NCI-H187 (cell line): ENCODE measurements around the gene MYO10.

Experiments
- DNase-seq, 2 experiments: peaks; one replicate each; lab custom pipeline; 2025; lab: John Stamatoyannopoulos, UW

MYO10 gene

GRCh38 chr5:16812448-16812847 is 123.6 kb downstream of the MYO10 start:
- no peak for DNase-seq

DNA sequence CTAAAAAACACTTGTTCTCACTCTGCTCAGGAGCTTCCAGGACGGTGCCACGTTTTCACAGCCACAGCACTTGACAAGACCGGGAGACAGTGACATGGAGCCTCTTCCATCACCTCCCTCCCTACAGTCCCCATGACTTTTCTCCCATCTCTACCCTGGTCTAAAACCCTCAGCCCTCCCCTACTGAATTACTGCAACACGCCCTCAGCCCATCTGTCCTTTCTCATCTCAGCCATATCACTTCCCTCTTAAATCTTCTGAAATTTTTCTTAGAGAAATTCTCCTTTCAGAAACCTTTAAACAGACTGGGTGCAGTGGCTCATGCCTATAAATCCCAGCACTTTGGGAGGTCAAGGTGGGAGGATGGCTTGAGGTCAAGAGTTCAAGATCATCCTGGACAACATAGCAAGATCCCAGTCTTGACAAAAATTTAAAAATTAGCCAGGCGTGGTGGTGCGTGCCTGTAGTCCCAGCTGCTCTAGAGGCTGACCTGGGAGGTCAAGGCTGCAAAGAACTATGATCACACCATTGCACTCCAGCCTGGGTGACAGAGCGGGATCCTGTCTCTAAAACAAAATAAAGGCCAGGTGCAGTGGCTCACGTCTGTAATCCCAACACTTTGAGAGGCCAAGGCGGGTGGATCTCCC is 125.8 kb downstream of the MYO10 start:
- DNase-seq = no peak

DNA sequence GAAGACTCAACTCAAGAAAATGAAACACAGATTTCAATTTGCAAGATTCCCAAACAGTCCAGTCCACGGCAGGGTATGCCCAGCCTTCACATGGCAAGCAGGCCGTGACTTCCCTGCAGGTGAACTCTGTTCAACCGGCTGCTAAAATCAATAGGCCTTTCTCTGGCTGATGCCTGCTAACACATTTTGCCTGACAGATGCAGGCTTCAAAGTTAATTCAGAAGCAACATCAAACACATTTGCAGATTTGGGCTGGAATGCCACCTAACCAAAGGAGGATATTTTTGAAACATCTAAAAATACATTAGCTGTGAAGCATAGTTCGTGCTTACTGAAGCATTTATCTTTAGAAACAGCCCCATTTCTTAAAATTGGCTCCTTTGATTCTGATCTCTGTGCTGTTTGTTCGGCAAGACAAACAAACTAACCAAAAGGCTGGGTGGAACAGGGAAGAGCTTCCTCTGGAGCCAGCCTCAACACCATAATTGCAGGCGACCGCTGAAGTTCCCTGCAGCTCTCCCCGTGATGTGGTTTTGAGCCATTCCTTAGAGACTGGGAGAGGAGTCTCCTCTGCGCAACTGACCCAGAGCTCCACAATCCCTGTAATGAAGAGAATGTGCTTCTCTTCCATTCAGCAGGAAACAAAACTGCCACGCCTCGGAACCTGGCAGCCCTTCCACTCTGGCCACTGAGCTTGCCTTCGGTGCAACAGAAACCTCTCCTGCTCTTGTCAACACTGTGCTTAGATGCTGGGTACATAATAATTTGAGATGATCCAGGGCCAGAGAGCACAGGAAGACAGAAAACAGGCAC is 126.5 kb downstream of the MYO10 start:
- DNase-seq = no peak

DNA sequence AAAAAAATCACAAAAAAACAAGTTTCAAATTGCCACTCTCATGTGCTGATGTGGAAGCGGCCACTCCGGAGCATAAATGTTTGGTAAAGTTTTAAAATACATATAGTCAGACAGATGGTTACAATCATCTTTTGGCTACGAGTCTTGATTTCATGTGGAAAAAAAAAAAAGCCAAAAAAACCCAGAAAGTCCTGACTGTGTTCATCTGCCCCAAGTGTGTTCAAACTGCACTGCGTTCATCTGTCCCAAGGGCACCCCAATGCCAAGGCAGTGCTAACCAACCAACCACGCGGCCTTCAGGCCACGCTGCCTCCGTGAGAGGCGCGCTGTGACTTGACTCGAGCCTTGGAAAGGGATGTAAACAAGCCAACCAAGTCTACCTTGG is 127.1 kb downstream of the MYO10 start:
- no peak for DNase-seq

DNA sequence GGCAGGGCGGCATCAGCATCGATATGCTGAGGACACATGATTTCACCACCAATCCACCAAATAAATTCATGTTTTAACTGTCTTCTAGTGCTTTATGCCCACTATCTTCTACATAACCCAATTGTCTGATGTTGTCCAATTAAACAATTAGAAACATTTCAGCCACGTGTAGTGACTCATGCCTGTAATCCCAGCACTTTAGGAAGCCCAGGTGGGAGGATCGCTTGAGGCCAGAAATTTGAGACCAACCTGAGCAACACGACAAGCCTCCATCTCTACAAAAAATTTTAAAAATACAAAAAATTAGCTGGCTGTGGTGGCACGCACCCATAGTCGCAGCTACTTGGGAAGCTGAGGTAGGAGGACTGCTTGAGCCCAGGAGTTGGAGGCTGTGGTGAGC is 128.1 kb downstream of the MYO10 start:
- no peak for DNase-seq

GRCh38 chr5:16807547-16807864 is 128.6 kb downstream of the MYO10 start:
- no peak for DNase-seq

- no peak for DNase-seq
Observed at GRCh38 chr5:16806711-16807546, 129.2 kb downstream of the MYO10 start.

GRCh38 chr5:16805486-16805885 is 130.6 kb downstream of the MYO10 start:
- DNase-seq = no peak

GRCh38 chr5:16803831-16804230 is 132.3 kb downstream of the MYO10 start:
- no peak for DNase-seq

DNA sequence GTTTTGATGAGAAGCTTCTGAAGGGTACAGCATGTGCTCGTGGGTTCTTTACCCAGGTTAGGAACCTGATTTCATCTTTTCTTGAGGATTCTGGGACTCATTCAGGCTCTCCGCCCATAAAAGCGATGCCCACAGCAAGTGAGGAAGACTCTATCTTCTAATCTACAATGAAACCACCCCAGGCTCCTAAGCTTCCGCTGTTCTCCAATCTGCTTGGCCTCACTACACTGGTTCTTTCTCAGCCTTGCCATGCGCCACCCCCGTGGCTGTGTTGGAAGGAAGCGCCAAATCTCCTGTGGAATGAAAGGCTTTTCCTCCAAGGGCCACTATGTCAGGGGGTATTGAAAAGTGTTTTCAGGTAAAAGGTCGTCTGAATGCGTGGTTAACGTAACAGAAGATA is 135.6 kb downstream of the MYO10 start:
- DNase-seq = no peak

GRCh38 chr5:16799796-16800195 is 136.3 kb downstream of the MYO10 start:
- no peak for DNase-seq

DNA sequence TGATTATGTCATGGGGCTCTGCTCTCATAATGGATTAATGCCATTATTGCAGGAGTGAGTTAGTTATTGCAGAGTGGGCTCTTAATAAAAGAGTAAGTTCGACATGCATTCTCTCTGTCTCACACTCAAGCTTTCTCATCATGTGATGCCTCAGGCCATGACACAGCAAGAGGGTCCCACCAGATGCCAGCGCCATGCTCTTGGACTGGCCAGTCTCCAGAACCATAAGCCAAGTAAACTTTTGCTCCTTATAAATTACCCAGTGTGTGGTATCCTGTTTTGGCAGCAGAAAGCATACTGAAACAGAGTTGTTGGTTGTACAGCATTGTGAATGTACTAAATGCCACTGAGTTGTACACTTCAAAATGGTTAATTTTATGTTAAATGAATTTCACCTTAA is 138.1 kb downstream of the MYO10 start:
- DNase-seq = no peak

GRCh38 chr5:16794269-16794913 is 141.7 kb downstream of the MYO10 start:
- no peak for DNase-seq

- no peak for DNase-seq
Observed at GRCh38 chr5:16792598-16793275, 143.4 kb downstream of the MYO10 start.

DNA sequence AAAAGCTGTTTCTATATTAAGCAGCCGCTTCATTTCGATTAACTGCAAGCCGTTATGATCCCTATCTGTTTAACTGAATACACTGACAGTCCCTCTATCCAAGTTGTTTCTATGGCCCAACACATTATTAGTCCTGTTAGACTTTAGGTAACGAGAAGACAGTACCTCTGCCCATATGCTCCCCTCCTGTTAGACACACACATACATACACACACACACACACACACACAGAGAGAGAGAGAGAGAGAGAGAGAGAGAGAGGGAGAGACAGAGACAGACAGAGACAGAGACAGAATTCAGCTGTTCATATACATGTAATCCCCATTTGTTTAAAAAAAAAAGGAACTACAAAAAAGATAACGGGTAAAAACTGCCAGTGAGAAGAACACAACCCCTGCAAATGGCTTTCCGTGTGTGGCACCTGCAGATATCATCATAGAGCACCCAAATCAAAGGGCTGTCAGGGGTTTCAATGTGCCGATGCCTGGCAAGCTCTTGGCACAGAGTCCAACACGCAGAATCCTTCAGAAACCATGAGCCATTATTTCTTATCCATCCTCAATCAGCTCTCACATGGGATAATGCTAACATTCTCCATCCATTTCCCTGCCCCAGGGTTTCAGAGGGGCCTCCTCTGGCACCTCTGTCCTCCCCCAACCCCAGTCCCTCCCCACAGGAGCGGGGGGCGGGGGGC is 144.0 kb downstream of the MYO10 start:
- DNase-seq = no peak

GRCh38 chr5:16791036-16791705 is 144.9 kb downstream of the MYO10 start:
- peak; percentile 26 to 53 for DNase-seq

- DNase-seq = no peak
Observed at GRCh38 chr5:16788957-16789356, 147.1 kb downstream of the MYO10 start.

DNA sequence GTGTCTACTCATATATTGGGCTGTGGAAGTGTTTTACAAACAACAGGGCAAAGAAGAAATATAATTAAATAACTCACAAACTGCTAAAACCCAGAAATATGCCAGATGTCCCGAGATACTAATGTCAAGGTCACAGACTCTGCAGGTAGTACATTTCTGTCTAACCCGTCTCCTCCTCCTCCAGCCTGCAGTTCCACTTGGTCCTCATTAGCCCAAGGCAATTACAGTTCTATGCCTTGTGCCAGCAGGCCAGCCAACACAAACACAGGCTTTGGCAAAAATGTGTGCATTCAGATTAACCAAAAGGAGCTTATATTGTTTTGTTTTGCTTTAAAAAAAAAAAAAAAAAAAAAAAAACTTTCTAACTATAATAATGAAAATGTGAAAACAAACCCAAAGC is 148.8 kb downstream of the MYO10 start:
- no peak for DNase-seq

GRCh38 chr5:16784843-16785791 is 151.0 kb downstream of the MYO10 start:
- DNase-seq = no peak

GRCh38 chr5:16784088-16784487 is 152.0 kb downstream of the MYO10 start:
- no peak for DNase-seq
